Activated T-helper 1 cell treated with anti-CD3 and anti-CD28 coated beads, Interleukin-12 subunit alpha, Interleukin-12 subunit beta, Interleukin-2, Interleukin-4 antibody, amounts not matched to agents 30 ng/mL and 10 ng/mL and 1 ng/mL, durations not matched to agents 14 hours and 24 hours and 36 hours (primary cell): ENCODE measurements around the gene MCU. TPM values are rescaled to one million over a fixed set of nuclear protein-coding genes. Genes with fewer than 3 reads are reported as not detected.
"Not testable (repeated sequence)": the region's sequence is repeated elsewhere in the genome, so short reads cannot be mapped to it uniquely, and the experiment has no call there.

ENCODE experiments used
- DNase-seq: peaks from one replicate; pipeline ENCODE4 v3.0.0; 2021; ENCODE audit warnings: low spot score
- H3K27ac Mint-ChIP-seq: one replicate; pipeline ENCODE4 v1.8.0; 2021; ENCODE audit warnings: mild to moderate bottlenecking, mixed read lengths
- H3K27me3 Mint-ChIP-seq: one replicate; pipeline ENCODE4 v1.8.0; 2022; ENCODE audit warnings: mild to moderate bottlenecking, moderate library complexity, mixed read lengths; ENCODE audit not compliant: insufficient read depth
- H3K36me3 Mint-ChIP-seq: one replicate; pipeline ENCODE4 v1.8.0; 2021; ENCODE audit warnings: low read depth, mixed read lengths
- H3K4me1 Mint-ChIP-seq: one replicate; pipeline ENCODE4 v1.8.0; 2021; ENCODE audit warnings: low read depth, mixed read lengths
- H3K4me3 Mint-ChIP-seq: one replicate; pipeline ENCODE4 v1.8.0; 2021; ENCODE audit warnings: mild to moderate bottlenecking, moderate library complexity, mixed read lengths
- H3K9me3 Mint-ChIP-seq: one replicate; pipeline ENCODE4 v1.8.0; 2021; ENCODE audit warnings: mixed read lengths
- intact Hi-C: fragments of 100-400 bp; cut with micrococcal nuclease; formaldehyde crosslinking; loops from one replicate; pipeline ENCODE4 v1.15.1; 2024
- total RNA-seq: library from RNA; stranded (reverse); gene quantifications from 2 replicates; pipeline ENCODE4 v1.2.3, GENCODE V29; 2022

The MCU gene
- total RNA-seq, 1 donor from 2014 or later: 17.5 TPM

DNA sequence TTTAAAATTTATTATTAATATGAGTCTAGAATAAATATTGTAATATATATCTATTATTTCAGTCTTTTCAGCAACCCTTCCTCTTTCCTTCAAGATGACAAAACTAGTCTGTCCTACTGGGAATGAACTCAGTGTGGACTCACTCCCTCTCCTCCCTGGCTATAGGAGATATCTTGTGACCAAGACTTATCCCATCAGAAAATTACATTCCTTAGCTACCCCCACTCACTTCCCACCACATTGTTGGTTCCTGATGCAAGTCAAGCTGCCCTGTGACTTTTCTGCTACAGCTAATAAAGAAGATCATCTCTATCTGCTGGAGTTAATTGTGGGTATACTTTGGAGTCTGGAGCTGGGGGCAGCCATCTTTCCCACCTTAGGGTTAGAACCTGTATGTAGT is 28.0 kb upstream of the MCU start:
- Mint-ChIP-seq H3K4me3 (no peak overlapping the region), H3K27me3 (peaks cover 21% of the 10 kb centered on the region), H3K27ac (no peak overlapping the region), H3K36me3 (no peaks in the 10 kb centered on the region), H3K4me1 (no peaks in the 10 kb centered on the region), H3K9me3 (no peaks in the 10 kb centered on the region)
- no peak for DNase-seq
- intact Hi-C loops: no loop called here

DNA sequence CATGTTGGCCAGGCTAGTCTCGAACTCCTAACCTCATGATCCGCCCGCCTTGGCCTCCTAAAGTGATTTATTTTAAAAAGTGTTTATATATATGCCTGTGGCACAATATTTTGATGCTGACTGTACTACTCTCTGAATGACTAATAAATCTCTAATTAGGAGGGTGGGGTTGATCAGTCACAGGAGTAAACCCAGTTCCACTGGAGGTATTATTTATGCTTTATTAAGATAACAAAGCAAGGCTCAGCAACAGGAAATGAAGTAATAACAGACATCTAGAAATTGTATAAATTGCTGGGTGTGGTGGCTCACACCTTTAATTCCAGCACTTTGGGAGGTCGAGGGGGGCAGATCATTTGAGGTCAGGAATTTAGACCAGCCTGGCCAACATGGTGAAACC is 26.0 kb upstream of the MCU start:
- Mint-ChIP-seq H3K27ac (no peak overlapping the region), H3K4me1 (no peaks in the 10 kb centered on the region)
- intact Hi-C loops: no loop called here

GRCh38 chr10:72667207-72667864 is 24.6 kb upstream of the MCU start:
- intact Hi-C loops: no loop called here
- Mint-ChIP-seq H3K36me3 (no peaks in the 10 kb centered on the region), H3K9me3 (no peaks in the 10 kb centered on the region), H3K4me1 (no peaks in the 10 kb centered on the region), H3K4me3 (no peak overlapping the region), H3K27me3 (peaks cover 24% of the 10 kb centered on the region), H3K27ac (no peak overlapping the region)
- no peak for DNase-seq

More for the DNA sequence above, 26.0 kb upstream of the MCU start:
- no peak overlapping the region for H3K4me3 Mint-ChIP-seq
- H3K9me3 Mint-ChIP-seq: no peaks in the 10 kb centered on the region
- H3K27me3 Mint-ChIP-seq: peaks cover 18% of the 10 kb centered on the region
- DNase-seq: no peak
- no peaks in the 10 kb centered on the region for H3K36me3 Mint-ChIP-seq

GRCh38 chr10:72673280-72673679 is 18.7 kb upstream of the MCU start:
- Mint-ChIP-seq H3K4me3 (no peak overlapping the region), H3K27me3 (peaks cover 12% of the 10 kb centered on the region), H3K36me3 (no peaks in the 10 kb centered on the region), H3K4me1 (peaks cover 8% of the 10 kb centered on the region), H3K9me3 (no peaks in the 10 kb centered on the region), H3K27ac (no peak overlapping the region)
- intact Hi-C loops: no loop called here
- no peak for DNase-seq

- H3K36me3 Mint-ChIP-seq, H3K4me3 Mint-ChIP-seq, DNase-seq, H3K27ac Mint-ChIP-seq, intact Hi-C loops, H3K9me3 Mint-ChIP-seq, H3K4me1 Mint-ChIP-seq: not testable (repeated sequence)
- peaks cover 10% of the 10 kb centered on the region for H3K27me3 Mint-ChIP-seq
Measured at GRCh38 chr10:72674174-72674573, 17.8 kb upstream of the MCU start.

GRCh38 chr10:72679838-72680241 is 12.1 kb upstream of the MCU start:
- no peaks in the 10 kb centered on the region for H3K9me3 Mint-ChIP-seq
- no peak overlapping the region for H3K4me3 Mint-ChIP-seq
- intact Hi-C loops: no loop called here
- H3K36me3 Mint-ChIP-seq: no peaks in the 10 kb centered on the region
- H3K27ac Mint-ChIP-seq: no peak overlapping the region
- DNase-seq: no peak
- peaks cover 8% of the 10 kb centered on the region for H3K4me1 Mint-ChIP-seq
- H3K27me3 Mint-ChIP-seq: peaks cover 10% of the 10 kb centered on the region

DNA sequence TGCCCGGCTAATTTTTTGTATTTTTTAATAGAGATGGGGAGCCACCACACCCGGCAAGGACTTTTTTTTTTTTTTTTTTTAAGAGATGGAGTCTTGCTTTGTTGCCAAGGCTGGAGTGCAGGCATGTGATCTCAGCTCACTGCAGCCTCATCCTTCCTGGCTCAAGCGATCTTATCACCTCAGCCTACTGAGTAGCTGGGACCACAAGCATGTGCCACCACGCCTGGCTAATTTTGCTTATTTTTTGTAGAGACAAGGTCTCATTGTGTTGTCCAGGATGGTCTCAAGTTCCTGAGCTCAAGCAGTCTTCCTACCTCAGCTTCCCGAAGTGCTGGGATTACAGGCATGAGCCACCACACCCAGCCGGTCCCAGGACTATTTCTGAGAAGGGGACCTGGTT is 9.3 kb upstream of the MCU start:
- intact Hi-C loops: no loop called here
- no peak overlapping the region for H3K4me3 Mint-ChIP-seq
- no peaks in the 10 kb centered on the region for H3K9me3 Mint-ChIP-seq
- no peaks in the 10 kb centered on the region for H3K36me3 Mint-ChIP-seq
- no peaks in the 10 kb centered on the region for H3K4me1 Mint-ChIP-seq
- H3K27me3 Mint-ChIP-seq: peaks cover 14% of the 10 kb centered on the region
- no peak for DNase-seq
- H3K27ac Mint-ChIP-seq: no peak overlapping the region

- H3K4me1 Mint-ChIP-seq: peaks cover 6% of the 10 kb centered on the region
- DNase-seq: no peak
- H3K36me3 Mint-ChIP-seq: no peaks in the 10 kb centered on the region
- H3K27ac Mint-ChIP-seq: no peak overlapping the region
- H3K9me3 Mint-ChIP-seq: no peaks in the 10 kb centered on the region
- peaks cover 18% of the 10 kb centered on the region for H3K27me3 Mint-ChIP-seq
- no peak overlapping the region for H3K4me3 Mint-ChIP-seq
- intact Hi-C loops: no loop called here
Measured at GRCh38 chr10:72685264-72685921, 6.5 kb upstream of the MCU start.

- H3K4me1 Mint-ChIP-seq, H3K36me3 Mint-ChIP-seq, H3K9me3 Mint-ChIP-seq, intact Hi-C loops, H3K27ac Mint-ChIP-seq, H3K4me3 Mint-ChIP-seq, DNase-seq: not testable (repeated sequence)
- H3K27me3 Mint-ChIP-seq: peaks cover 18% of the 10 kb centered on the region
Measured at GRCh38 chr10:72686430-72686829, 5.5 kb upstream of the MCU start.

- Mint-ChIP-seq H3K4me3 (no peak overlapping the region), H3K27me3 (peaks cover 18% of the 10 kb centered on the region), H3K27ac (no peak overlapping the region), H3K9me3 (no peaks in the 10 kb centered on the region), H3K4me1 (peaks cover 13% of the 10 kb centered on the region), H3K36me3 (no peaks in the 10 kb centered on the region)
- no peak for DNase-seq
- intact Hi-C loops: no loop called here
Measured at GRCh38 chr10:72687035-72687434, 4.9 kb upstream of the MCU start.

DNA sequence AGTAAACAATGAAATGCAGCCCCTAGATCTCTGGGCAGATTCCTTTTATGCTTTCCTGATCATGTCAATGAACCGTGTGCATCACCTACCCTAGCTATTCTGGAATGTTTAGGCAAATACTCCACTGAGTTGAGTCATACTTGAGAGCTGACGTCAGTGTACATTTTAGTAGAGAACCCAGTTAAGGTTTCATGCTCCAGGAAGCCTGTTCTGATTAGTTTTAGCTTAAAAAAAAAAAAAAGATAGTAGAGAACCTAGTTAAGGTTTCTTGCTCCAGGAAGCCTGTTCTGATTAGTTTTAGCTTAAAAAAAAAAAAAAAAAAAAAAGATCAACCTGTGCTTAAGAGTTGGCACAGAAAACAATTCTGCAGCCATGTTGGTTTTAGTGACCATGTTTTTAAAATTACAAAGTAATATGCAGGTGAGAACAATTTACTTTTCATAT is 3.7 kb upstream of the MCU start:
- H3K27ac Mint-ChIP-seq: no peak overlapping the region
- H3K27me3 Mint-ChIP-seq: peaks cover 18% of the 10 kb centered on the region
- no peaks in the 10 kb centered on the region for H3K9me3 Mint-ChIP-seq
- intact Hi-C loops: no loop called here
- H3K36me3 Mint-ChIP-seq: no peaks in the 10 kb centered on the region
- no peak for DNase-seq
- no peak overlapping the region for H3K4me3 Mint-ChIP-seq
- H3K4me1 Mint-ChIP-seq: peaks cover 19% of the 10 kb centered on the region

DNA sequence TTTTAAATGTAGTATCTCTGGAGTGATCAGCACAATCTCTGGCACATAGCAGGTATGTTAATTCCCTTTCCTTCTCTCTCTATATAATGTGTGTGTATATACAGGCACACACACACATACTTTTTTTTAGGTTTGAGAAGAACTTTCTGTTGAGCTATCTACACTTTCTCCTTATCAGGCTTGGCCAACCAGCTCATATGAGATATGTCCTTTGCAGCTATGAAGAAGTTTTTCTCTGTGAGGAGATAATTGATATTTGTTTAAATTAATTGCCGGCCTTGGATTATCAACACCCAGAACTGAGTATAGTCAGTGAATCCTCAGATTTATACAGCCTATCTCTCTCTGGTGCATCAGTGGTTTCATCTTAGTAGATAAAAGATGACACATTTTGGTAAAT is 2.3 kb upstream of the MCU start:
- intact Hi-C loops: loop anchor here (5.0 to 10.0 kb wide), 4 partner anchors 375 to 805 kb away; partner anchors contain the start of genes ECD, FAM149B1 and PPP3CB
- Mint-ChIP-seq H3K27ac (no peak overlapping the region), H3K27me3 (peaks cover 8% of the 10 kb centered on the region), H3K4me1 (peaks cover 32% of the 10 kb centered on the region), H3K9me3 (no peaks in the 10 kb centered on the region), H3K4me3 (no peak overlapping the region), H3K36me3 (peaks cover 2% of the 10 kb centered on the region)
- DNase-seq: no peak

DNA sequence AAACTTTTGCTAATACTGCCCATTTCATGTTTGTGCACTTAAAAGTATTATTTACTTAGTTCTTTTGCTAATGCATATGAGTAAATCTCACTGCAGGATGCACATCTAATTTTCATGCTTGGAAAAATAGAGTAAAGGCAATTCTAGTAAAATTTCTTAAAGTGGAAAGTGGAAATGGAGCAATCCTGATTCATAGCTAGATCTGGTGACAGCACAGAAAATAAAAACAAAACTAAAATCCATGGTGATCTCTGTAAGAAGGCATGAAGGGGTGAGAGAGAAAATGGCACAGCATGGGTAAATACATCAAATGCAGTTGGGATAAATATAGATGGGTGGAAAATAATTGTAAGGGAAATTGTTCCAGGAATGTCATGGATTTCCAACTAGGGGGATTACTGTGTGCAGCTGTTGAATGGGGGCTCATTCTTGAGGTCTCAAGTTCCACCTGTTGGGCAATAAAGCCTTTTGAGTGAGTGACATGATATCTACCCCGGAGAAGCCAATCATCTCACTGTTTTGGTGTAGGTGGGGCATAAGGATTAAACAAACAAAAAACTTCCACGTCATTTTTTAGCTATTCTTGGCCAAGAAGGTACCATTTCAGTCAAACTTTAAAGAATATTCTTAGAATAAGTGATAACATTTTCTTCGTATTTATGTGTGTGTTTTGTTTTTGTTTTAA is 1.7 kb upstream of the MCU start:
- H3K27me3 Mint-ChIP-seq: peaks cover 8% of the 10 kb centered on the region
- peaks cover 37% of the 10 kb centered on the region for H3K4me1 Mint-ChIP-seq
- H3K4me3 Mint-ChIP-seq: no peak overlapping the region
- H3K9me3 Mint-ChIP-seq: no peaks in the 10 kb centered on the region
- intact Hi-C loops: loop anchor here (5.0 to 10.0 kb wide), 4 partner anchors 375 to 805 kb away; partner anchors contain the start of genes ECD, FAM149B1 and PPP3CB
- H3K36me3 Mint-ChIP-seq: peaks cover 2% of the 10 kb centered on the region
- H3K27ac Mint-ChIP-seq: no peak overlapping the region
- no peak for DNase-seq
